ENCODE results near the gene H2AZ2. TPM values are rescaled to one million over a fixed set of nuclear protein-coding genes. Genes with fewer than 3 reads are reported as not detected.

H2AZ2 gene
- total RNA-seq, 4 donors from 2014 or later = 207 to 242 (median 215) TPM

DNA sequence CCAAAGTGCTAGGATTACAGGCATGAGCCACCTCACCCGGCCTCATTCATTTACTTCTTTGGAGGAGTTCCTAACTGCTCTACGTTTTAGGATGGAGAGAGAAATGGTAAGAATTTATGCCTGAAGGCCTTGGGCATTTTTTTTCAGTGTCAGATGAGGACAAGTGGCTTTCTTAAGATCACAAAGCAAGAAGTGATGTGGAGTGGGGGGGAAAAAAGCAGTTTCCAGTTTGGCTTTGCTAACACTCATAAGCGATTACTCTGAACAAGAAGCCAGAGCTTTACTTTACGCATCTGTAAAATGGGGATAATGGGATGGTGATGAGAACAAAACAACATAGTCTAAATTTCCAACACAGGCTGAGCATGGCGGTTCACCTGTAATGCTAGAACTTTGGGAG, 54.0 kb downstream of the H2AZ2 start:
- TF ChIP-seq EP300 (IDR thresholded peaks at IDR 0.05) (no peak), POLR2A (IDR thresholded peaks at IDR 0.05) (no peak), POLR2AphosphoS5 (IDR thresholded peaks at IDR 0.05) (no peak)
- TF ChIP-seq, protein P1, sequence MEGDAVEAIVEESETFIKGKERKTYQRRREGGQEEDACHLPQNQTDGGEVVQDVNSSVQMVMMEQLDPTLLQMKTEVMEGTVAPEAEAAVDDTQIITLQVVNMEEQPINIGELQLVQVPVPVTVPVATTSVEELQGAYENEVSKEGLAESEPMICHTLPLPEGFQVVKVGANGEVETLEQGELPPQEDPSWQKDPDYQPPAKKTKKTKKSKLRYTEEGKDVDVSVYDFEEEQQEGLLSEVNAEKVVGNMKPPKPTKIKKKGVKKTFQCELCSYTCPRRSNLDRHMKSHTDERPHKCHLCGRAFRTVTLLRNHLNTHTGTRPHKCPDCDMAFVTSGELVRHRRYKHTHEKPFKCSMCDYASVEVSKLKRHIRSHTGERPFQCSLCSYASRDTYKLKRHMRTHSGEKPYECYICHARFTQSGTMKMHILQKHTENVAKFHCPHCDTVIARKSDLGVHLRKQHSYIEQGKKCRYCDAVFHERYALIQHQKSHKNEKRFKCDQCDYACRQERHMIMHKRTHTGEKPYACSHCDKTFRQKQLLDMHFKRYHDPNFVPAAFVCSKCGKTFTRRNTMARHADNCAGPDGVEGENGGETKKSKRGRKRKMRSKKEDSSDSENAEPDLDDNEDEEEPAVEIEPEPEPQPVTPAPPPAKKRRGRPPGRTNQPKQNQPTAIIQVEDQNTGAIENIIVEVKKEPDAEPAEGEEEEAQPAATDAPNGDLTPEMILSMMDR (IDR thresholded peaks at IDR 0.05) = no peak
- no peaks in the 10 kb centered on the region for H3K36me3 ChIP-seq
- H3K9me3 ChIP-seq = no peaks in the 10 kb centered on the region
- H3K4me1 ChIP-seq = peaks cover 0 to 39% (median 4%) of the 10 kb centered on the region in 3 donors
- WGBS, 2 donors (ENCODE audit: low coverage in 1 of 2) = 51 to 58% methylated on average over 4 to 5 of the region's 5 CpGs
- peak overlapping the region in 3 of 4 donors; percentile 29 to 100 (median 52) for H3K27ac ChIP-seq
- no peaks in the 10 kb centered on the region for H3K27me3 ChIP-seq
- ATAC-seq = no peak
- no peak overlapping the region for H3K4me3 ChIP-seq

DNA sequence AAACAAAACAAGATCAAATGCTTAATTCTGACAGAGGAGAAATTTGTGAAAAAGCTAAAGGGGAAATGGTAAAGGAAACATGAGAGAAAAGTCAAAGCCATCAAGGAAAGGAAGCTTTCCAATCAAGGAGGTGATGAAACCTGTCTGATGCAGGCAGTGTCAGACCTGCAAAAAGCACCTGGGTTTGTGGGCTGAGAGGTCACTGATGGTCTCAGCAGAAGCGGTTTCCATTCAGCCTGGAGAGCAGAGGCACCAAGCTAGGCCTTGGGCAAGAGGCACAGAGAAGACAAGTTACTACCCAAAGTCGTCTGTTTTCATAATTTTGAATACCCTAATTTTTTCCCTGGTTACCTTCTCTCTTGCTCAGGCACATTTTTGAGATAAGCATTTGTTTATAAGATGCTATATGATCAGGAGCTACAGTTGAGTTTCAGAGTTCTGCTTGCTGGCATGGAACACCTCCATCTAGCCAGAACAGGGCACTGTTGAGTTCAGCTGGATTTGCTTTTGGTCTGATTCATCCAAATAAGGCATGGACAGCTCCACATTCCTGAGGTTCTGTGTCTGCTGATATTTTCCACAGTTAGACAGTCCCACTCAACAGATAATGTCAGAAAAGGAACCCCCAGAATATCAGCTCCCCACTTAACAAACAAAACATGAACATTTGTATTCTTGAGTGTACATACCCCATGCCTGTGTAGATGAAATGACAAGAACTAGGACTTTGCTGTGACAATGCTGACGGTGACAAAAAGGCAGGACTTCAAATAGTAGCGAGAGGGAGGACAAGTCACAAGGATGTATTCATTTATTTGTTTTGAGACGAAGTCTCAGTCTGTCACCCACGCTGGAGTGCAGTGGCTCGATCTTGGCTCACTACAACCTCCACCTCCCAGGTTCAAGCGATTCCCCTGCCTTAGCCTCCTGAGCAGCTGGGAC, 56.3 kb downstream of the H2AZ2 start:
- H3K4me1 ChIP-seq = peaks cover 0 to 25% (median 0%) of the 10 kb centered on the region in 3 donors
- peak overlapping the region in 3 of 4 donors; percentile 35 to 49 (median 47) for H3K27ac ChIP-seq
- no peak for ATAC-seq
- no peaks in the 10 kb centered on the region for H3K27me3 ChIP-seq
- no peaks in the 10 kb centered on the region for H3K9me3 ChIP-seq
- H3K36me3 ChIP-seq = no peaks in the 10 kb centered on the region
- no peak overlapping the region for H3K4me3 ChIP-seq
- TF ChIP-seq, protein P1 (IDR thresholded peaks at IDR 0.05) = no peak
- TF ChIP-seq POLR2A (IDR thresholded peaks at IDR 0.05) (no peak), POLR2AphosphoS5 (IDR thresholded peaks at IDR 0.05) (no peak), EP300 (IDR thresholded peaks at IDR 0.05) (no peak)
- 69 to 76% methylated on average over 4 to 8 of the region's 8 CpGs for WGBS, 2 donors (ENCODE audit: low coverage in 1 of 2)

DNA sequence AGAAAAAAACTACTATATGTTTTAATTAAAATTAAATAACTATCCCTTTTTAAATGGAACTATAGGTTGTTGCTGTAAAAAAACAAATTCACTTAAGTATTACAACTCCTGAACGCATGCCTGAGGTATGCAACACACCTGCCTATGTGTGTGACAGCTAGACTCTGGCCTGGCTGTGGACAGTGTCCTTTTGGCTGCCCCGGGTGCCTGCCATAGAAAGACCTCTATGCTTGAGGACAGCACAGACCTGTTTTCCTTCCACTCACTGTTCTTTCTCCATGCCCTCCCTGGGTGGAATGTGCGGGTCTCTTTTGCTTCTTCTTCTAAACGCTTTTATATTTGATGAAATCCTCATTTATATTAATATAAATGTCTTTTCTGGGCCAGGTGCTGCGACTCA, 57.9 kb downstream of the H2AZ2 start:
- Histone ChIP-seq H3K27ac (no peak overlapping the region), H3K27me3 (no peaks in the 10 kb centered on the region), H3K4me1 (peaks cover 0 to 15% (median 0%) of the 10 kb centered on the region in 3 donors), H3K4me3 (no peak overlapping the region), H3K36me3 (no peaks in the 10 kb centered on the region), H3K9me3 (no peaks in the 10 kb centered on the region)
- WGBS, 2 donors (ENCODE audit: low coverage in 1 of 2) = 80 to 81% methylated on average over 5 of the region's 5 CpGs
- no peak for ATAC-seq
- TF ChIP-seq POLR2AphosphoS5 (IDR thresholded peaks at IDR 0.05) = no peak
- TF ChIP-seq POLR2A (IDR thresholded peaks at IDR 0.05) = no peak
- no peak for TF ChIP-seq EP300 (IDR thresholded peaks at IDR 0.05)
- TF ChIP-seq, protein P1 (IDR thresholded peaks at IDR 0.05) = no peak

DNA sequence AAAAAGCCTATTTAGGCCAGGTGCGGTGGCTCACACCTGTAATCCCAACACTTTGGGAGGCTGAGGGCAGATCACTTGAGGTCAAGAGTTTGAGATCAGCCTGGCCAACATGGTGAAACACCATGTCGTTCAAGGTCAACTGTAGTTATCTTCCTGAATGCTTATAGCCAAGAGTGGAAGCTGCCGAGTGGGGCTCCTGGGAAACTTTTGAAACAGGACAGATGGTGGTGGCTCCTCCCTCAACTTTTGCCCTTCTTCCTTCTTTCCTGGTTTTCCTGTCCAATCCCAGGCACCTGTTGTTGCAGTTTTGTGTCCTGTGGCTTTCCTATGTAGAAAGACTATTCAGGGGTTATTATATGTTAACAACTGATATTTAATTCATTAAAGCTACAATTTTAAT, 60.1 kb downstream of the H2AZ2 start:
- H3K36me3 ChIP-seq = no peaks in the 10 kb centered on the region
- ATAC-seq = no peak
- H3K27ac ChIP-seq = no peak overlapping the region
- H3K4me3 ChIP-seq = no peak overlapping the region
- H3K27me3 ChIP-seq = no peaks in the 10 kb centered on the region
- WGBS, 2 donors (ENCODE audit: low coverage in 1 of 2) = 43 to 100% methylated on average over 1 of the region's 3 CpGs
- peaks cover 0 to 8% (median 0%) of the 10 kb centered on the region in 3 donors for H3K9me3 ChIP-seq
- TF ChIP-seq EP300 (IDR thresholded peaks at IDR 0.05) (no peak), POLR2A (IDR thresholded peaks at IDR 0.05) (no peak), POLR2AphosphoS5 (IDR thresholded peaks at IDR 0.05) (no peak)
- TF ChIP-seq, protein P1 (IDR thresholded peaks at IDR 0.05) = no peak
- peaks cover 0 to 9% (median 0%) of the 10 kb centered on the region in 3 donors for H3K4me1 ChIP-seq

Measured in gastroesophageal sphincter (tissue), 4 donors.